GM12864 (cell line): Measurements from ENCODE around the gene ACAT2.
"Not testable (repeated sequence)": the region's sequence is repeated elsewhere in the genome, so short reads cannot be mapped to it uniquely, and the experiment has no call there.

Experiments used
- DNase-seq: peaks from one replicate; pipeline ENCODE4 v3.0.0-alpha.2; 2011; ENCODE audit warnings: low read depth
- H3K4me3 ChIP-seq: 2 replicates; pipeline ENCODE4 v1.5.1; 2011; ENCODE audit warnings: mild to moderate bottlenecking, low read depth, low read length, control low read depth
- CTCF ChIP-seq: IDR thresholded peaks from 2 replicates; pipeline ENCODE4 v1.5.1; 2011; ENCODE audit warnings: low read depth, mild to moderate bottlenecking, moderate library complexity, low read length, control low read depth, inconsistent platforms; ENCODE audit errors: missing control alignments

ACAT2 gene

GRCh38 chr6:159736908-159737307 lies 24.9 kb upstream of the ACAT2 start:
- TF ChIP-seq CTCF: no peak
- DNase-seq: no peak

GRCh38 chr6:159739341-159739740 lies 22.5 kb upstream of the ACAT2 start:
- TF ChIP-seq CTCF: no peak
- no peak overlapping the region for H3K4me3 ChIP-seq
- no peak for DNase-seq

More at GRCh38 chr6:159736908-159737307, 24.9 kb upstream of the ACAT2 start:
- no peak overlapping the region for H3K4me3 ChIP-seq

GRCh38 chr6:159742165-159742564 lies 19.7 kb upstream of the ACAT2 start:
- no peak for TF ChIP-seq CTCF
- no peak overlapping the region for H3K4me3 ChIP-seq
- DNase-seq: no peak

GRCh38 chr6:159745081-159745480 lies 16.8 kb upstream of the ACAT2 start:
- no peak for DNase-seq
- H3K4me3 ChIP-seq: no peak overlapping the region
- TF ChIP-seq CTCF: no peak

GRCh38 chr6:159746759-159747158 lies 15.1 kb upstream of the ACAT2 start:
- no peak for TF ChIP-seq CTCF
- H3K4me3 ChIP-seq: no peak overlapping the region
- no peak for DNase-seq

GRCh38 chr6:159748127-159748526 lies 13.7 kb upstream of the ACAT2 start:
- not testable (repeated sequence) for DNase-seq, H3K4me3 ChIP-seq

GRCh38 chr6:159751448-159751847 lies 10.4 kb upstream of the ACAT2 start:
- no peak for TF ChIP-seq CTCF
- DNase-seq: no peak
- H3K4me3 ChIP-seq: no peak overlapping the region
